GM19455 (cell line): ENCODE results near the gene SLCO1A2.

Source experiments
- ATAC-seq: cut with Tn5 transposase; IDR thresholded peaks from one replicate; pipeline ENCODE4 v1.9.1; 2021; ENCODE audit not compliant: unreplicated experiment

Gene SLCO1A2

DNA sequence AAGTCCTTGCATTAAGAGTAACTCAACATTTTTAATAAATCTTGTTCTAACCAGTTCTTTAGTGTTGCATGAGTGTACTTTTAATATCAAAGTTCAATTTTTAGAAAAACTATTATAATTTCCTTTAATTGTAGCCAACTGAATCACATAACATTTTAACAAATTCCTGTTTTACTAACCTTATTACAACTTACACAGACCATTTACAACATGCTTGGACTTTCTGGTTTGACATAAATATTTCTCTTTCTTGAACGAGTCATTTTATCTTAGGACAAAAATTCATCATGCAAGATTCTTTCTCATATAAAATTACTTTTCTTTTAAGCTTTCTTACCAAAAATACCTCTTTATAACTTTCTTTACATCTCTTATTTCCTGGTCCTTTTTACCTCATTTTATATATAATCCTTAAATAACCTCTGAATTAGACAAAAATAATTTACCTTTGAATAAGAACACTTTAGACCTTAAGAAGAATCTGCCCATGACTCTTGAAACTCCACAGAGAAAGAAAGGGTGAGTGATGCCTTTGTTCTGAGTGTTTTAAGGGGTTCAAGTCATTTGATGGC, 3.9 kb downstream of the SLCO1A2 start:
- no peak for ATAC-seq

- no peak for ATAC-seq
Observed at GRCh38 chr12:21328578-21328977, 6.1 kb downstream of the SLCO1A2 start.

DNA sequence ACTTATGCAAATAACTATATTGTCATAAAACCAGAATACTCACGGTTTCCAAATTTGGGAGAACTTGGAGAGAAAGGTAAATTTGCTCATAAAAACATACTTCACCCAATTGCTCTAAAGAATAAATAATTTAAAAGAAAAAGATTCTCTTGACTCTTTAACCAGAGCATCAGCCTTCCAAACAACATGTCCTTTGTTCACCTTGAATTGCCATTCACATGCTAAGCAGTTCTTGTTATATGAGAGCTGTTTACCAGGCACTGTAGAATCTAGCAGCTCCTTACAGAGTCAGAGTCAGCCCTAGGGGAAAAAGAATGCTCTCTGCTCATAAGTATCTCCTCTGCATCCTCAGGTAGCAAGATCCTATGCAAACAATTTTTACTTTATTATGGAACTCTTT, 10.2 kb downstream of the SLCO1A2 start:
- ATAC-seq = no peak

GRCh38 chr12:21323736-21324135, 11.0 kb downstream of the SLCO1A2 start:
- ATAC-seq = no peak

- no peak for ATAC-seq
Observed at GRCh38 chr12:21308785-21309184, 25.9 kb downstream of the SLCO1A2 start.

DNA sequence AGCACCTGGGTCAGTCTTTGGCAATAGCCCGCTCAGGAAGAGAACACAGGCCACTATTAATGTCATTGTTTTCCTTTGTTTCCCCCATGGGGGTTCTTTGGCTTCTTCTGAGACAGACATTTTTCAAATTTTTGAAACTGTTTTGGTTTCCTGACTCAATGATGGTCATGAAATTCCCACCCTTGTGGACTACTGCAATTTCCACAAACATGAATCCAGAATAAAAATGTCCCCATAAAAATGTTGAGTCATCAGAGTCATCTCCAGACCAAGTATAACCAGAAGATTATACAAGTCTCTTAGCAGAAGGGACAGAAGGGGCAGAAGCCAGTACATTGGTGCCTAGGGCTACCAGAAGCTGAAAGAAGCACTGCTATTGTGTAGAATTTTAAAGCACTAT, 29.1 kb downstream of the SLCO1A2 start:
- no peak for ATAC-seq

DNA sequence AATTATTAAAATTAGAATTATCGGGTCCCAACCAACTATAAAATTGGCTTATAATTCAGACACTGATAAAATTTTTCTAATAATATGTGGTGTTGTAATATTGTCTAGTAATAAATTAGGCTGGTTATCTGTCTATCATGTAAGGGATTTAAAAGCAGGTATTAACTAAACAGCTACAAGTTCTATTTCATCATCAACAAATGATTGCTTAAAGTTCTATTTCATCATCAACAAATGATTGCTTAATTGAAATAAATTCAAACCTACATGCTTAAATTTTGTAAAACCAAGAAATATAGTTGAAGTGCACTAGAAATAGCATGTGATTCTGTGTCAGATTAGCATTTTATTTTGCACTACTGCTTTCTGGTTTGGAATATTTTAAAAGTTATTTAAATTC, 34.1 kb downstream of the SLCO1A2 start:
- ATAC-seq = no peak

GRCh38 chr12:21296751-21297406, 37.8 kb downstream of the SLCO1A2 start:
- peak; percentile 66 for ATAC-seq

GRCh38 chr12:21296348-21296747, 38.4 kb downstream of the SLCO1A2 start:
- no peak for ATAC-seq

DNA sequence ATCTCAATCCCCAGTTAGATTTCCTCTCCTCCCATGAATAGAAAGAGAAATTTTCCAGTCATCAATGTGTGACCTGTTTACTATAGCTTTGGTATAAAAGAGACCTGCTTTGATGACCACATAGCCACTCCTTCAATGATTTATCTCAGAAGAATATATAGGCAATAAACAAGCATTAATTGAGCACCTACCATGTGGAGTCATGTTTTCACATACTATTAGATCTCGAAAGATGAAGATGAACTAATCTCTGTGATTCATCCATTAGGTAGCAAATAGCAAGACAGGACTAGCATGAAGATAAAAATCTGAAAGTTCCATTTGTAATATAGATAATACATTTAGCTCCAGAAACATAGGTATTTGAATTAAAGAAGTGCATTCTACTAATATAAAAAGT, 40.5 kb downstream of the SLCO1A2 start:
- no peak for ATAC-seq

- no peak for ATAC-seq
Observed at GRCh38 chr12:21292111-21292510, 42.6 kb downstream of the SLCO1A2 start.

DNA sequence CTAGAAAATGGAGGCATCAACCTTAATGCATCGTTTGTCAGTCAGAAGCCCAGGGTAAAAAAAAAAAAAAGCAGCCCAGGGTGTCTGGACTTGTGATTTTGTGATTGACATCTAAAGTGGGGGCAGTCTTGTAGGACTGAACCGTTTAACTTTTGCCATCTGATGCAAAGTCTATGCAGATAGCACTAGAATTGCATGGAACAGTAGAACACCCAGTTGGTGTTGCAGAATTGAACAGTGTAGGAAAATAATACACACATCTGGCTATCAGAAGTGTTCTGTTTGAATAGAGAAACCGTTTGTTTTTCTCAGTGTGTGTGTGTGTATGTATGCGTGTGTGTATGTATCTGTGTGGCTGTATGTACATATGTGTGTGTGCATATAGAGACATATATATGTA, 45.0 kb downstream of the SLCO1A2 start:
- ATAC-seq = no peak

DNA sequence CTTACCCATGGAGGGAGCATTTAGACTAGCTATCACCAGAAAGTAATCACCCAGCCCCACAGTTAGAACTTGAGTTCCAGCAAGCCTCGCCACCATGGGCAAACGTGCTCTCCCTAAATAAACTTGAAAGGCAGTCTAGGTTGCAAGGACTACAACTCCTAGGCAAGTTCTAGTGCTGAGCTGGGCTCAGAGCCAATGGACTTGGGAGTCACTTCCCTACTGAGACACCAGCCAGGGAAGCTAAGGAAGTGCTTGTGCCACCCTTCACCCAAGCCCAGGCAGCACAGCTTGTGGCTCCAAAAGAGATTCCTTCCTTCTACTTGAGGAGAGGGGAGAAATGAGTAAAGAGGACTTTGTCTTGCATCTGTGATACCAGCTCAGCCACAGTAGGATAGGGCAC, 57.9 kb downstream of the SLCO1A2 start:
- no peak for ATAC-seq

DNA sequence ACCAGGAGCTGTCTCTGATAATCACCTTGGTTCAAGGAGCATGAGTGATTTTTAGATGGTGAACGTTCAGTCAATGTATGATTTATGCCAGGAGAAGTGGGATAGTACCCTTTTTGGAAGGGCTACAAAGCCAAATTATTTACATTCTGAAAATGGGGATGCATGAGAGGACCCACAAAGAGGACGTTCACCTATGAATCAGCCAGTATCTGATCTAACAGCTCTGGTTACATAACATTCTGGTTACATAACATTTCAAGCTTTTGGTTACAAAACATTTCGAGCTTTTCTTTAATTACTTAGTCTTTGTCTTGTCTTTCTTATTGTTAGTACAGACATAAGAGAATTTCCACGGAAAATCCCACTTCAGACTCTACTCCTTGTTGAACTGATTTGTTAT, 68.8 kb downstream of the SLCO1A2 start:
- no peak for ATAC-seq

DNA sequence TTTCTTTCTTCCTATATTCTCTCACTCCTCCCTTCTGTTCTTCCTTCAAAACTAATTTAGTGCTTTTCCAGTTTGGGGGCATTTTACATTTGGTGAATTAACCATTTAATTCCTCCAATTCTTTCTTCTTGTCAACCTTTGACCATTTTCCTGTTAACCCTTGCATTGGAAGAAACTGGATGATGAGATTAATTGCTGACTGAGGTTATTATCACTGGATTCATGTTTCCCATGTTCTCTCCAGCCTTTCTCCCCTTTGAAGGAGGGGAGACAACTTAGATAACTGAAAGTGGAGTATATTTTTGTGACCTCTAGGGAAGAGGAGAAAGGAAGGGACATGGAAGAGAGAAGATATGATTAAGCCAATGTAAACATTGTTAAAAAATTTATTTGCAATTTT, 70.5 kb downstream of the SLCO1A2 start:
- no peak for ATAC-seq

DNA sequence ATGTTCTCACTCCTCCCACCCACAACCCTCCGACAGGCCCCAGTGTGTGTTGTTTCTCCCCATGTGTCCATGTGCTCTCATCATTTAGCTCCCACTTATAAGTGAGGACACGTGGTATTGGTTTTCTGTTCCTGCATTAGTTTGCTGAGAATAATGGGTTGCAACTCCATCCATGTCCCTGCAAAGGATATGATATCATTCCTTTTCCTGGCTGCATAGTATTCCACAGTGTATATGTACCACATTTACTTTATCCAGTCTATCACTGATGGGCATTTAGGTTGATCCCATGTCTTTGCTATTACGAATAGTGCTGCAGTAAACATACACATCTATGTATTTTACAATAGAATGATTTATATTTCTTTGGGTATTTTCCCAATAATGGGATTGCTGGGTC, 77.5 kb downstream of the SLCO1A2 start:
- no peak for ATAC-seq

DNA sequence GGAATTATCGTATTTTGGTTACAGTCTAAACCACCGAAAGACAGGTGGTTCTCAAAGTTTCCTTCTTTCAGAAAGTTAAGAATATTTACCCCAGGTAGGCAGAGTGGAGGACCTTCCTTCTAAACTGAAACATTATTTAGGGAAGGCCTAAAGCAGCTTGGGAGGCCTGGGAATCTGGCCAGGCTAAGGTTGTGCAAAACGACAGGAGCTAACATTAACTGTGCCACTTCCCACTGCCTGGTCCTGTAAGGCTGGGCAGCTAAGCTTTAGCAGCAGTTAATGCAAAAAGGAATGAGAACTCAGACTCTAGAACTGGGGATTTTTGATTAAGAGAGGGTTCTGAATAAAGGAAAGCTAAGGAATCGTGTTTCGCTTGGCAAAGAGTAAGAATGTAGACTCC, 82.6 kb downstream of the SLCO1A2 start:
- ATAC-seq = no peak

DNA sequence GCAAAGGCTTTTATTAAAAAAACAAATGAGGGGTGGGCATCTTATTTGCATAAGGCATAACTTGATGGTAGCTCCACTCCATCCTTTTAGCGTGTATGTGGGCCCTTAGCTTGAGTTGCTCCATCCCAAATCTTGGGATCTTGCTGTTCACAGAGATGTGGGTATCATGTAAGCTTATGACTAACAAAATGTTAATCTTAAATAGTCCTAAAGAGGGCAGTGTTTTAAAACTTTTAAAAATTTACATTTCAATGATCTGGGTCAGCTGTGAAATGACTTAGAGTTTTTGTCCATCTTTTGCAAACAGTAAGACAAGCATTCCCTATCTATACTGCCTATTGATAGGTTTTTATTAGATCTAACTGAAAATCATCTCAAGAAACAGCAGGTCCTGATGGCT, 86.0 kb downstream of the SLCO1A2 start:
- no peak for ATAC-seq

GRCh38 chr12:21239866-21240265, 94.9 kb downstream of the SLCO1A2 start:
- ATAC-seq = no peak

DNA sequence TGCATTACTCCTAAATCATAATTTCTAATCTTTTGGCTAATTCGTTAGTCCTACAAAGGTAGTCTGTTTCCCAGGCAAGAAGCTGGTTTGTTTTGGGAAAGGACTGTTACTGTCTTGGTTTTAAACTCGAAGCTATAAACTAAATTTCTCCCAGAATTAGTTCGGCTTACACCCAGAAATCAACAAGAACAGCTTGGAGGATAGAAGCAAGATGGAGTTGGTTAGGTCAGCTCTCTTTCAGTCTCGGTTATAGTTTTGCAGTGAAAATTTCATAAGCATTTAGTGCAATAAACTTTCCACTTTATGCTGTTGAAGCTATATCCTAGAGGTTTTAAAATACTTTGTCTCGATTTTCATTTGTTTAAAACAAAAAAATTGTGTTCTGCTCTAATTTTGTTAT, 100.3 kb downstream of the SLCO1A2 start:
- ATAC-seq = no peak

DNA sequence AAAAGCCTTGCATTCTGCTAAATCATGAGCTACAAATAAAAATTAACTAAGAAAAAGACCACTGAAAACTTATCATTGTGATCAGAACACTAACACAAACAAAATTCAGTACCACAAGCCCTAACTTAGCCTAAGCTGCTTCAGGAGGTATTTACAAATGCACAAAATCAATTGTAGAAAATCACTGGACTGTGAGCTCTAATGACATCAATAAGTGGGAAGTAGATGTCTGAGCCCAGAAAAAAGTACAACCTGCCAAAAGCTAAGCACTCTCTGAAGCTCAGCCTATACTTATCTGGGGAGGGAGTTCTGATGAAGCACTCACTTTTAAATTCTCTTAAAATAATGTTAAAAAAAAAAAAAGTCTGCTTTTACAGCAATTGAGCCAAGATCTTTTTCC, 110.8 kb downstream of the SLCO1A2 start:
- ATAC-seq = no peak

- no peak for ATAC-seq
Observed at GRCh38 chr12:21221778-21222177, 112.9 kb downstream of the SLCO1A2 start.

GRCh38 chr12:21221072-21221471, 113.6 kb downstream of the SLCO1A2 start:
- ATAC-seq = no peak
